ENCODE measurements around the gene ACVR1.

ACVR1 gene

GRCh38 chr2:157751462-157752058 is 124.6 kb downstream of the ACVR1 start:
- H3K9me3 ChIP-seq, result no peaks in the 10 kb centered on the region
- no peaks in the 10 kb centered on the region for H3K4me1 ChIP-seq
- no peaks in the 10 kb centered on the region for H3K36me3 ChIP-seq
- DNase-seq, result peak; percentile 12
- no peak overlapping the region for H3K4me3 ChIP-seq (ENCODE audit: low read depth, low read length)
- H3K27me3 ChIP-seq, result no peaks in the 10 kb centered on the region
- TF ChIP-seq CTCF (IDR thresholded peaks at IDR 0.05; ENCODE audit: low read depth, low read length), result 0 out of 2 replicates have a peak, but pooled peaks have one; percentile 13

GRCh38 chr2:157749684-157750083 is 126.4 kb downstream of the ACVR1 start:
- Histone ChIP-seq H3K9me3 (no peaks in the 10 kb centered on the region), H3K4me1 (no peaks in the 10 kb centered on the region), H3K4me3 (ENCODE audit: low read depth, low read length) (no peak overlapping the region), H3K27me3 (no peaks in the 10 kb centered on the region), H3K36me3 (no peaks in the 10 kb centered on the region)
- DNase-seq, result no peak
- TF ChIP-seq CTCF (IDR thresholded peaks at IDR 0.05; ENCODE audit: low read depth, low read length), result no peak

- TF ChIP-seq CTCF (IDR thresholded peaks at IDR 0.05; ENCODE audit: low read depth, low read length), result no peak
- no peaks in the 10 kb centered on the region for H3K27me3 ChIP-seq
- no peaks in the 10 kb centered on the region for H3K36me3 ChIP-seq
- no peaks in the 10 kb centered on the region for H3K9me3 ChIP-seq
- DNase-seq, result no peak
- no peak overlapping the region for H3K4me3 ChIP-seq (ENCODE audit: low read depth, low read length)
- no peaks in the 10 kb centered on the region for H3K4me1 ChIP-seq
These were observed 127.6 kb downstream of the ACVR1 start for GRCh38 chr2:157748371-157749142.

GRCh38 chr2:157747695-157748370 is 128.3 kb downstream of the ACVR1 start:
- TF ChIP-seq CTCF (IDR thresholded peaks at IDR 0.05; ENCODE audit: low read depth, low read length), result no peak
- Histone ChIP-seq H3K4me3 (ENCODE audit: low read depth, low read length) (no peak overlapping the region), H3K36me3 (no peaks in the 10 kb centered on the region), H3K27me3 (no peaks in the 10 kb centered on the region), H3K4me1 (no peaks in the 10 kb centered on the region), H3K9me3 (no peaks in the 10 kb centered on the region)
- no peak for DNase-seq

GRCh38 chr2:157747280-157747679 is 128.8 kb downstream of the ACVR1 start:
- no peaks in the 10 kb centered on the region for H3K9me3 ChIP-seq
- no peaks in the 10 kb centered on the region for H3K4me1 ChIP-seq
- no peak for TF ChIP-seq CTCF (IDR thresholded peaks at IDR 0.05; ENCODE audit: low read depth, low read length)
- H3K4me3 ChIP-seq (ENCODE audit: low read depth, low read length), result no peak overlapping the region
- no peak for DNase-seq
- H3K27me3 ChIP-seq, result no peaks in the 10 kb centered on the region
- H3K36me3 ChIP-seq, result no peaks in the 10 kb centered on the region
